ENCODE results near the gene AP2A2. TPM values are rescaled to one million over a fixed set of nuclear protein-coding genes. Genes with fewer than 3 reads are reported as not detected.

The AP2A2 gene
- total and polyA plus RNA-seq, 2 donors, result 26.5 to 51.4 TPM

DNA sequence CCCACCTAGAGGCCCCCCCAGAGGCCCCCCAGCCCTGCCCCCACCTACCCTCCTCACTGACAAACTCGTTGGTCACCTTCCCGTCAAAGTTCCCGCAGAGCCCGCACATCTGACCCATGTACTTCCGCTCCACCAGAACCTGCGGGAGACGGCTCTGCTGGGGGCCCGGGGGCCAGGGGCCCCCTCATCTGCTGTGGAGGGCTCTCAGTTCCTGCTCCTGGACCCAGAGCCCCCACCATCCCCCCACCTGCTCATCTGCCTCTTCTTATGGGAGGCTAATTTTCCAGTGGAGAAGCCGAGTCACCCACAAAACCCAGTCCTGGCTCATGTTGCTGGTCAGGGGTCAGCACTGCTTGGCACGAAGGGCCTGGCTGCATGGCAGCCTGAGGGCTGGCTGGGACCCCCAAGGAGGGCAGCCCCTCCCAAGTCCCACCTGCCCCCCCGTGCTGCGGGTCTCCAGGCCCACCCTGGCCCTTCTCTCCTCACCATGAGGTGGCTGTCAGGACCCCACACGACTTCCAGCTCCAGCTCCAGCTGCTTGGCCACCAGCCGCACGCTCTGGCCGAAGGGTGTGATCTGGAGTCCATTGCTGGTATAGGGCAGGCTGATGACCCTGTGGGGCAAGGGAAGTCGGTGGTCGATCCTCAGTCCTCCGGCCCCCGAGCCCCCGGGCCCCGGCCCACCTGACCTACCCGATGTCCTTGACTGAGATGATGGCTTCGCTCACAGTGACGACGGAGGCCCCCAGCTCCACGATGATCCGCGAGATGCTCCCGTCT is 105.6 kb downstream of the AP2A2 start:
- H3K27ac ChIP-seq (ENCODE audit: low read depth), result no peak overlapping the region
- H3K36me3 ChIP-seq (ENCODE audit: insufficient read depth), result no peaks in the 10 kb centered on the region
- no peak overlapping the region for H3K4me3 ChIP-seq (ENCODE audit: low read depth, low read length)
- DNase-seq (ENCODE audit: extremely low spot score), result no peak
- H3K4me1 ChIP-seq (ENCODE audit: insufficient read depth), result no peaks in the 10 kb centered on the region
- WGBS, result 83% methylated on average over 30 of the region's 30 CpGs

DNA sequence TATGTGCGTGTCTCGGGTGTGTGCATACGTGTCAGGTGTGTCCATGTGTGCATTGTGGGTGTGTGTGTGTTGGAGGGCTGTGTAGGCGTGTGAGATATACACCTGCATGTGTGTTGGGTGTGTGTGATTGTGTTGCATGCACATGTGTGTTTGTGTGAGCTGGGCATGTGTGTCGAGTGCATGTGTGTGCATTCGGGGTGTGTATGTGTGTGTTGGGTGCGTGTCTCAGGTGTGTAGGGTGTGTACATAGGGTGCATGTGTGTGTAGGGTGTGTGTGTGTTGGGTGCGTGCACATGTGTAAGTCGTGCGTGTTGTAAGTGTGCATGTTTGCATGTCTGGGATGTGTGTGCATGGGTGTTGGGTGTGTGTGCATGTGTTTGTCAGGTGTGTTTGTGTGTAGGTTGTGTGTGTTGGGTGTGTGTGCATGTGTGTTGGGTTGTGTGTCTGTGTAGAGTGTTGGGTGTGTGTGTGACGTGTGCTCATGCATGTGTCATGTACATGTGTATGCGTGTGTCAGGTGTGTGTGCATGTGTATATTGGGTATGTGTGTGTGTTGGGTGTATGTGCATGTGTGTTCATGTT is 106.7 kb downstream of the AP2A2 start:
- H3K4me1 ChIP-seq (ENCODE audit: insufficient read depth), result no peaks in the 10 kb centered on the region
- H3K4me3 ChIP-seq (ENCODE audit: low read depth, low read length), result no peak overlapping the region
- DNase-seq (ENCODE audit: extremely low spot score), result no peak
- H3K27ac ChIP-seq (ENCODE audit: low read depth), result no peak overlapping the region
- no peaks in the 10 kb centered on the region for H3K36me3 ChIP-seq (ENCODE audit: insufficient read depth)
- WGBS, result 95% methylated on average over 12 of the region's 12 CpGs

DNA sequence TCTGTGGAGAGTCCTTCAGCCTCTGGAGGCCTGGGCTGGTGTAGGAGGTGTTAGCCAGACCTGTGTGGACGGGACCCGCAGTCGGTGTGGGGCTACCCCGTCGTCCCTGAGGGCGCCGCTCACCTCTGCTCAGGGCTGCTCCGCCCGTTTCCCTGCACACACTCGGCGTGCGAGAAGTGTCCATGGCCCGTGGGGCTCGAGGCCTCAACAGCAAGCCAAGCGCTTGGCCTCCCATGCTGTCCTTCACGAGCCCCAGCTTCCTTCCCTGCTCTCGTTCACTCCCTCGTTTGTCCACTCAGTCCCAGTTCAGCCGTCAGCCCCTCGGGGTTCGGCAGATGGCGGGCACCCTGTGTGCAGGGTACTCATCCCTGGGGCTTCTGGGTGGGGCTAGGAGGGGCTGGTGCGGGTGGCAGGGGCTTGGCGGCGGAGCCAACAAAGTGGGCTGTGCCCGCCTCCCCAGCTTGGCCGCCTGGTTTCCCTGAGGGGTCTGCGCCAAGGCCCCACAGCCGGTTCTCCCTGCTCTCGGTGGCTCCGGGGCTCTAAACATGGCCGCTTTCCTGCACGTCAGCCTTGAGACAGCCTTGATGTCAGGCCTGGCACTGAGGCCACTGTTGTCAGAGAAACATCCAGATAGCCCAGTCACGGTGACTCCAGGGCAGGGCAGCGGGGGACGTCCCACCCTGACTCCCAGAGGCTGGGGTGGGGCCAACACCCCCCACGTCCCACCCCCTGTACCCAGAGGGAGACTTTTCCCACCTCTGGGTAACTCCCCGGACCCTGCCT is 107.5 kb downstream of the AP2A2 start:
- Histone ChIP-seq H3K27ac (ENCODE audit: low read depth) (no peak overlapping the region), H3K4me1 (ENCODE audit: insufficient read depth) (no peaks in the 10 kb centered on the region), H3K36me3 (ENCODE audit: insufficient read depth) (no peaks in the 10 kb centered on the region), H3K4me3 (ENCODE audit: low read depth, low read length) (no peak overlapping the region)
- 78% methylated on average over 38 of the region's 38 CpGs for WGBS
- no peak for DNase-seq (ENCODE audit: extremely low spot score)

DNA sequence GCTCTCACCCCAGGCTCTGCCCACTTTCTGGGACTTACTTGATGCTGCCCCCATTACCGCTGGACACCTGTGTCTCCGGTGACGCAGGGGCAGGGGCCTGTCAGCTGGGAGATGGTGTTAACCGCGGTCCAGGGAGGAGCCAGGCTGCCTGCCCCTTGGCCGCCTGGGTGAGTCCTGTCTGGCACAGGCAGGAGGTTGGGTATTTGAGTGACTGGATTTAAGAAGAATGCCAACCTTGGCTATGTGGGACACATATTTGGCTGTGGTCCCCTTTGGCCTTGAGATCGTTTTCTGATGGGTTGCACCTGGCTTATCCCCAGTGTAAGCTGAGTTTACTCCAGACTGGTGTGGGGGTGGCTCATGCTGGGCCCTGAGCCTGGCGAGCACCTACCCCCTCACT is 108.3 kb downstream of the AP2A2 start:
- no peaks in the 10 kb centered on the region for H3K4me1 ChIP-seq (ENCODE audit: insufficient read depth)
- no peaks in the 10 kb centered on the region for H3K36me3 ChIP-seq (ENCODE audit: insufficient read depth)
- WGBS, result 81% methylated on average over 8 of the region's 8 CpGs
- DNase-seq (ENCODE audit: extremely low spot score), result no peak
- H3K27ac ChIP-seq (ENCODE audit: low read depth), result no peak overlapping the region
- no peak overlapping the region for H3K4me3 ChIP-seq (ENCODE audit: low read depth, low read length)

DNA sequence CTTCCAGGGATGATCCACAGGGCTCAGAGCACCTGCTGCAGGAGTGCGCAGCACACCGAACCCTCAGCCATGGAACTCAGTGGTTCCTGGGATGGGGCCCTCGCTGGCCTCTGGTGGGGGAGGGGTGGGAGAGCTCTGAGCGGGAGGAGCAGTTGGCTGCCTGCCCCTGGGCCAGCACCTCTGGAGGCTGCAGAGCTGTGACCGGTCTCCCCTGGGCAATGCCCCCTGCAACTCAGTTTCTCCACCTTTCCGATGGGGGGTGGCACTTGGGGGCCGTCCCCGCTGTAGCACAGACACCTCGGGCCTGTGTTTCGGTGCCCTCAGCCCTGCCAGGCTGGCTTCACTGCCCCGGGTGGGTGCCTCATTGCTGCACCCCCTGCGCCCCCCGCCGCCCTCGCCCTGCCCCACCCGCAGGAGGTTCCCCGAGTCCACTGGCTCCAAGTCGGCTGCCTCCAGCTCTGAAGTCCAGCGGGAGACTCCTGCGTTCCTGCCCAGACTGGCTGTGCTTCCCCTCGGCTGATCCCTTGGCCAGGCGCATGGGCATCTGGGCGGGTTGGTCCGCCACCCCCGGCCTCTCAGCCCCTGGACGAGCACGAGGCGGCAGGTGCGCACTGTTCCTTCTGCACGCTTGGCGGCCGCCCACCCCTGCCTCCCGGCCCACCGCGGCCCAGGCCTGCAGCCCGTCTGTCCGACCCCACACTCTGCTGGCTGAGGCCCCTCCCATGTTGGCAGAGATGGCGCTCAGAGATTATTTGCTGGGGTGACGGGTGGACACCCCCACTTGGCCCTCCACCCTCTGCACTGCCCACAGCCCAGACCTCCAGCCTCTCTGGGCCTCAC is 109.0 kb downstream of the AP2A2 start:
- H3K4me1 ChIP-seq (ENCODE audit: insufficient read depth), result no peaks in the 10 kb centered on the region
- no peaks in the 10 kb centered on the region for H3K36me3 ChIP-seq (ENCODE audit: insufficient read depth)
- 72% methylated on average over 39 of the region's 39 CpGs for WGBS
- DNase-seq (ENCODE audit: extremely low spot score), result no peak
- H3K4me3 ChIP-seq (ENCODE audit: low read depth, low read length), result no peak overlapping the region
- H3K27ac ChIP-seq (ENCODE audit: low read depth), result no peak overlapping the region

DNA sequence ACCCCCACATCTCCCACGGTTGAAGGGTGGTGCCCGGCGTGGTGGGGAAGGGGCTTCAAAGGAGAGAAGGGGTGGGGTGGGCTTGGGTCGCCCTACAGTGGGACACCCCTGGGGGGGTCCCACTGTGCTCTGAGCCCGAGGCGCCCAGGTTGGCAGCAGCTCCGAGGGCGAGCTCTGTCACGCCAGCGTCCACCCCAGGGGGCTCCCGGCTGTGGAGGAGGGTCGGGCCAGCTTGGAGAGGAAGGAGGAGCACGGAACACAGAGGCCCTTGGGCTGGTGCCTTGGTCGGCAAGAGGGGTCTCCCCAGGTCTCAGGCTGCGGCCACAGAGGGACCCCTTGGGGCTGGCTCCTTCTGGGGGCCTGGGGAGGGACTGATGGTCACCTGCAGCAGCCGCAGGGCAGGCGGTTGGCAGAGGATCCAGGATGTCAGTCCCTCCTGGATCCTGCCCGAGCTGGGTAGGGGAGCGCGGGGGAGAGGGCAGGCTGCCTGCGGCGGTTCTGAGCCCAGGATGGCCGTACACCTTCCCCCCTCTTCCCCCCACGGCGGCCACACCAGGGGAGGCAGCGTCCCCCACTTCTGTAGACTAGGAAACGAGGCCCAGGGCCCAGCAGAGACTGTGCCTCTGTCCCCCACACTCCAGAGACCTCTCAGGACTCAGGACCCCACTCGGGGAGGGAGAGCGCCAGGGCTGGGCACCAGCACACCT is 110.1 kb downstream of the AP2A2 start:
- no peak overlapping the region for H3K27ac ChIP-seq (ENCODE audit: low read depth)
- no peaks in the 10 kb centered on the region for H3K4me1 ChIP-seq (ENCODE audit: insufficient read depth)
- no peaks in the 10 kb centered on the region for H3K36me3 ChIP-seq (ENCODE audit: insufficient read depth)
- WGBS, result 79% methylated on average over 29 of the region's 29 CpGs
- no peak overlapping the region for H3K4me3 ChIP-seq (ENCODE audit: low read depth, low read length)
- no peak for DNase-seq (ENCODE audit: extremely low spot score)

DNA sequence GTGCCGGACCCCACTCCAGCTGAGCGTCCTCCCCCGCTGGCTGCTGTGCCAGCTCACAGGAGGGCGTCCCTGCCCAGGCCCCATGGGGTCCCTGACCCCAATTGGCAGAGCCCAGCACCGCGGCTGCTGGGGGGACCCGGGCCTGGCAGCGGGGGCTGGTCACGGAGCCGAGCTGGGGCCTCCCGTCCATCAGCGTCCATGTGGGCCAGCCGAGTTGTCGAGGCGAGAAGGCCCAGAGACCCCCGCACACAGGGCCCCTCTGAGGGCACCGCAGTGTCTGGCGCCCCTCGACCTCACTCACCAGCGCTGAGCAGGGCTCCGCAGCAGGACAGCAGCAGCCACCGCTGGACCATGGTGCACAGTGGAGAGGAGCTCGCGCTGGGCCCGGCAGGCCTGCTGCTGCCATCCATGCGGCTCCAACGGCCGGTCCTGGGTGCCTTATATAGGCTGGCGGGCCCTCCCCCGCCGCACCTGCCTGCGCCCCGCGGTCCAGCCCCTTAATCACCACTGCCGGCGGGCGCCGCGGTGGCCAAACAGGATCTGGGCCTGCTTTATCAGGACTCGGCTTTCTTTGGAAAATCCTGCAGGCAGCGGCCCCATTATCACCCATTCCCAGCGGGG is 110.7 kb downstream of the AP2A2 start, which contains the start of gene MUC6:
Gene MUC6 (minus strand): TSS at position 416 of the 621 bp plus-strand sequence. CDS start 63 bp downstream, at position 353.
- no peak within 1 kb of the TSS for H3K4me3 ChIP-seq (ENCODE audit: low read depth, low read length)
- WGBS, result 65% methylated on average over 42 of the region's 42 CpGs
- H3K4me1 ChIP-seq (ENCODE audit: insufficient read depth), result no peaks in the 10 kb centered on the region
- DNase-seq (ENCODE audit: extremely low spot score), result no peak
- no peaks in the 10 kb centered on the region for H3K36me3 ChIP-seq (ENCODE audit: insufficient read depth)
- no peak within 1 kb of the TSS for H3K27ac ChIP-seq (ENCODE audit: low read depth)

DNA sequence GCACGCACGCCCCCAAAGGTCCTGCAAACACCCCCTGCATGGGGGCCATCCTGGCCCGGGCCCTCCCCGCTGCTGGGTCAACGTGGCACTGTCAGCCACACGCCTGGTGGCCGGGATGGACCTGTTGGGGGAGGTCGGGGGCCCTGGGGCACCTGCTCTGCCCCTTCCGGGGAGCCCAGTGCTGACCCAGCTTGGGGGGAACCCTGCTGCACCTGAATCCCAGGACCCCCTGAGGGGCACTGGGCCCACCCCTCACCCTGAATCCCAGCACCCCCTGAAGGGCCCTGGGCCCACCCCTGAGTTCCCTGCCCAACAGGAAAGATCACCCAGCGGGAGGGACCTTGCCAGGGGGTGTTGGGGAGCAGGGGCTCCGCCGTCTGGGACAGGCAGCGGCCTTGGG is 111.3 kb downstream of the AP2A2 start:
- Histone ChIP-seq H3K4me1 (ENCODE audit: insufficient read depth) (no peaks in the 10 kb centered on the region), H3K36me3 (ENCODE audit: insufficient read depth) (no peaks in the 10 kb centered on the region), H3K4me3 (ENCODE audit: low read depth, low read length) (no peak overlapping the region), H3K27ac (ENCODE audit: low read depth) (no peak overlapping the region)
- no peak for DNase-seq (ENCODE audit: extremely low spot score)
- WGBS, result 71% methylated on average over 13 of the region's 13 CpGs

DNA sequence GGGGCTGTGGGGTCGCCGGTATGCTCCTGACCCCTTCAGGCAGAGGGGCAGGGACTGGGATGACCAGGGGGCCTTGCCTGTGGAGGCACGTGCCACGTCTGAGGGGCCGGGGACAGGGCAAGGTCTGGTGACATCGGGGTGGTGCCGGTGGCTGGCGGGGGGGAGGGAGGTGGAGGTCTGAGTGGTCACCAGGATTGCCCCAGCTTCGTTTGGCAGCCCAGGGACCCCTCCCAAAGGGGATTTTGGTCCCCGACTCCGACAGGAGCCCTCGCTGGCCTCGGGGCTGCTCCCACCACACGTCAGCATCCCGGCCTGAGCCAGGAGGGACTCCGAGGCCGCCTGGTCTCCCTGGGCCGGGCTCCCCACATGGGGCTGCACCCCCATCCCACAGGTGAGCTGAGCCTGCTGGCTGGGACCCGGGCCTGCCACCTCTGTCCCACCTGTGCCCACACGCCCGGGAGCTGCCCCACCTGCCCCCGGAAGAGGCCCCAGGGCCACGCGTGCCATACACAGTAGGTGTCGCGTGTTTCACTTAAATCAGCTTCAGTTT is 111.9 kb downstream of the AP2A2 start:
- Histone ChIP-seq H3K36me3 (ENCODE audit: insufficient read depth) (no peaks in the 10 kb centered on the region), H3K4me3 (ENCODE audit: low read depth, low read length) (no peak overlapping the region), H3K4me1 (ENCODE audit: insufficient read depth) (no peaks in the 10 kb centered on the region), H3K27ac (ENCODE audit: low read depth) (no peak overlapping the region)
- WGBS, result 79% methylated on average over 26 of the region's 26 CpGs
- DNase-seq (ENCODE audit: extremely low spot score), result no peak

DNA sequence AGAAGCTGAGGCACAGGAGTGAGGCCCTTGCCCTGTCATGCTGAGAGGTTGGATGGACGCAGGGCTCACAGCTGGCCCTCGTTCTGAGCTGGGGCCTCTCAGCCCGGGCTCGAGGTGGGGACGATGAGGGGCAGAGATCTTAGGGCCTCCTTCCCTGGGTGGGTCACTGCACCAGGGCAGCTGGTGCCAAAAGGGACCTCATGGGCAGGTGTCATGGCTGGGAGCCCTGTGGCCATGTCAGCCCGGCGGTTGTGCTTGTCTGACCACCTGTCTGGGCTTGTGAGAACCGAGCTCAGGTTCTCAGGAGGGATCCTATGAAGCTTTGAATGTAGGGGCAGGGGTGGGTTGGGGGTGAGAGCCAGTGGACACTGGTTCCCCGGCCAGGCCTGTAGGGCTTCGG is 112.7 kb downstream of the AP2A2 start:
- Histone ChIP-seq H3K36me3 (ENCODE audit: insufficient read depth) (no peaks in the 10 kb centered on the region), H3K4me3 (ENCODE audit: low read depth, low read length) (no peak overlapping the region), H3K4me1 (ENCODE audit: insufficient read depth) (no peaks in the 10 kb centered on the region), H3K27ac (ENCODE audit: low read depth) (no peak overlapping the region)
- 72% methylated on average over 10 of the region's 10 CpGs for WGBS
- DNase-seq (ENCODE audit: extremely low spot score), result no peak

DNA sequence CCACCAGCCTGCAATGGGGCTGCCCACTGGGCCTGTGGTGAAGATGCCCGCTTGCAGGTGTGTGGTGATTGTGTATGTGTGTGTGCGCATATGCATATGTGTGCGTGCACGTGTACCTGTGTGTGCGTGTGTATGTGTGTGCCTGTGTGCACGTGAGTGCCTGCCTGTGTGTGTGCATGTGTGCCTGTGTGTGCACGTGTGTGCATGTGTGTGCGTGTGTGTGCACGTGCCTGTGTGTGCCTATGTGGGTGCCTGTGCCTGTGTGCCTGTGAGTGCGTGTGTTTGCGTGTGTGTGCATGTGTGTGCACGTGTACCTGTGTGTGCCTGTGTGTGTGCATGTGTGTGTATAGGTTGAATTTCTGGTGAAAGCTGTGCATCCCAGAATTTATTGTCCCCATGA is 113.3 kb downstream of the AP2A2 start:
- Histone ChIP-seq H3K4me1 (ENCODE audit: insufficient read depth) (no peaks in the 10 kb centered on the region), H3K4me3 (ENCODE audit: low read depth, low read length) (no peak overlapping the region), H3K36me3 (ENCODE audit: insufficient read depth) (no peaks in the 10 kb centered on the region), H3K27ac (ENCODE audit: low read depth) (no peak overlapping the region)
- 95% methylated on average over 12 of the region's 12 CpGs for WGBS
- DNase-seq (ENCODE audit: extremely low spot score), result no peak

Measured in urinary bladder (tissue), 4 donors.